GM19351 (cell line): ENCODE data around the gene ADGRD2.
A peak's percentile ranks its signal among the peaks of the same experiment; 100 is the strongest.

Experiments used
- ATAC-seq: cut with Tn5 transposase; IDR thresholded peaks from one replicate; pipeline ENCODE4 v1.9.1; 2021; ENCODE audit warnings: mild to moderate bottlenecking, moderate library complexity; ENCODE audit not compliant: unreplicated experiment

Gene ADGRD2

GRCh38 chr9:124477648-124478285, 27.5 kb downstream of the ADGRD2 start:
- ATAC-seq, result no peak

- no peak for ATAC-seq
Measured at GRCh38 chr9:124478354-124478753, 28.1 kb downstream of the ADGRD2 start.

GRCh38 chr9:124479371-124479770, 29.1 kb downstream of the ADGRD2 start:
- no peak for ATAC-seq

GRCh38 chr9:124479947-124480620, 29.8 kb downstream of the ADGRD2 start:
- peak; percentile 18 for ATAC-seq

GRCh38 chr9:124480621-124480981, 30.4 kb downstream of the ADGRD2 start:
- ATAC-seq, result peak; percentile 69

GRCh38 chr9:124481115-124481514, 30.9 kb downstream of the ADGRD2 start:
- ATAC-seq, result no peak

GRCh38 chr9:124482431-124483031, 32.3 kb downstream of the ADGRD2 start:
- no peak for ATAC-seq

- ATAC-seq, result no peak
Measured at GRCh38 chr9:124483481-124483880, 33.2 kb downstream of the ADGRD2 start.

GRCh38 chr9:124485201-124485600, 35.0 kb downstream of the ADGRD2 start:
- no peak for ATAC-seq

- ATAC-seq, result no peak
Measured at GRCh38 chr9:124485936-124486335, 35.7 kb downstream of the ADGRD2 start.

GRCh38 chr9:124486778-124487259, 36.6 kb downstream of the ADGRD2 start:
- no peak for ATAC-seq

- ATAC-seq, result no peak
Measured at GRCh38 chr9:124487260-124488182, 37.3 kb downstream of the ADGRD2 start.

- ATAC-seq, result no peak
Measured at GRCh38 chr9:124488641-124489210, 38.5 kb downstream of the ADGRD2 start.

- no peak for ATAC-seq
Measured at GRCh38 chr9:124489222-124489621, 39.0 kb downstream of the ADGRD2 start.

- ATAC-seq, result no peak
Measured at GRCh38 chr9:124490004-124490403, 39.8 kb downstream of the ADGRD2 start.

- no peak for ATAC-seq
Measured at GRCh38 chr9:124491049-124491975, 41.1 kb downstream of the ADGRD2 start.

- ATAC-seq, result no peak
Measured at GRCh38 chr9:124492818-124493217, 42.6 kb downstream of the ADGRD2 start.

- ATAC-seq, result no peak
Measured at GRCh38 chr9:124493218-124493617, 43.0 kb downstream of the ADGRD2 start.

GRCh38 chr9:124493794-124494479, 43.7 kb downstream of the ADGRD2 start:
- ATAC-seq, result peak; percentile 77
